SK-N-SH (cell line): ENCODE data around the gene EXOC2. TPM values are rescaled to one million over a fixed set of nuclear protein-coding genes. Genes with fewer than 3 reads are reported as not detected.

ENCODE experiments used
- CTCF ChIA-PET: fragments of 300-600, 350-600 bp; formaldehyde crosslinking; extraction: SDS; loops from one replicate; lab custom pipeline; 2021; lab: Yijun Ruan, JAX
- POLR2A ChIA-PET: fragments of 350-600 bp; sonication (Branson Sonifier 250); formaldehyde crosslinking; extraction: SDS; loops from one replicate; lab custom pipeline; 2020; ENCODE audit warnings: antibody characterized with exemption, inconsistent platforms; lab: Yijun Ruan, JAX
- DNase-seq: peaks from one replicate; pipeline ENCODE4 v3.0.0; 2012
- H2AFZ ChIP-seq: fragments of 200-600 bp; sonication (generic); 2 replicates; pipeline ENCODE4 v1.8.1; 2016; ENCODE audit warnings: antibody characterized with exemption, mild to moderate bottlenecking, low read depth
- H3F3A ChIP-seq: fragments of 200-600 bp; sonication (generic); replicated peaks from 2 replicates; pipeline ENCODE3; 2016; ENCODE audit warnings: antibody characterized with exemption, mild to moderate bottlenecking; ENCODE audit not compliant: insufficient read depth
- H3K27ac ChIP-seq, 2 experiments: fragments of 200-500 bp in 1 of 2; fragments of 200-600 bp in 1 of 2; sonication (Bioruptor generic) in 1 of 2; sonication (generic), shearing (Covaris generic) in 1 of 2; 2 replicates each; pipeline versions ENCODE4 v1.5.1 to v1.6.1; 2014 to 2016; ENCODE audit warnings: low read depth in 2 of 2, inconsistent platforms in 1 of 2, low read length in 1 of 2, mild to moderate bottlenecking in 1 of 2, mixed read lengths in 1 of 2
- H3K27me3 ChIP-seq: fragments of 200-600 bp; sonication (generic), shearing (Covaris generic); 2 replicates; pipeline ENCODE4 v1.6.1; 2016; ENCODE audit warnings: mixed run types; ENCODE audit not compliant: insufficient read depth
- H3K36me3 ChIP-seq, 2 experiments: fragments of 200-500 bp in 1 of 2; fragments of 200-600 bp in 1 of 2; sonication (Bioruptor generic) in 1 of 2; sonication (generic) in 1 of 2; replicated peaks in 1 of 2; 2 replicates each; pipeline versions ENCODE3 to v1.5.1; 2014 to 2016; ENCODE audit warnings: low read length in 1 of 2, mild to moderate bottlenecking in 1 of 2; ENCODE audit not compliant: insufficient read depth in 2 of 2, control insufficient read depth in 1 of 2
- H3K4me1 ChIP-seq, 2 experiments: fragments of 200-500 bp in 1 of 2; fragments of 200-600 bp in 1 of 2; sonication (Bioruptor generic) in 1 of 2; sonication (generic), shearing (Covaris generic) in 1 of 2; 2 replicates each; pipeline versions ENCODE4 v1.5.1 to v1.6.1; 2014 to 2016; ENCODE audit warnings: low read depth in 1 of 2, low read length in 1 of 2, mixed run types in 1 of 2; ENCODE audit not compliant: insufficient read depth in 2 of 2, control insufficient read depth in 1 of 2
- H3K4me2 ChIP-seq: fragments of 200-600 bp; sonication (generic), shearing (Covaris generic); 2 replicates; pipeline ENCODE4 v1.6.1; 2017; ENCODE audit warnings: mixed run types
- H3K4me3 ChIP-seq, 2 experiments: fragments of 200-500 bp in 1 of 2; fragments of 200-600 bp in 1 of 2; sonication (Bioruptor generic) in 1 of 2; sonication (generic), shearing (Covaris generic) in 1 of 2; 2 replicates each; pipeline versions ENCODE4 v1.5.1 to v1.8.1; 2014 to 2016; ENCODE audit warnings: low read depth in 2 of 2, inconsistent platforms in 1 of 2, low read length in 1 of 2, mild to moderate bottlenecking in 1 of 2, mixed read lengths in 1 of 2, moderate library complexity in 1 of 2
- H3K79me2 ChIP-seq: fragments of 200-600 bp; sonication (generic); 2 replicates; pipeline ENCODE4 v1.8.1; 2017; ENCODE audit warnings: mild to moderate bottlenecking; ENCODE audit not compliant: insufficient read depth
- H3K9ac ChIP-seq: fragments of 200-600 bp; sonication (generic); 2 replicates; pipeline ENCODE4 v1.6.1; 2017; ENCODE audit warnings: mixed run types
- H3K9me2 ChIP-seq: fragments of 200-600 bp; sonication (generic); 2 replicates; pipeline ENCODE4 v1.6.1; 2017; ENCODE audit warnings: mixed run types
- H3K9me3 ChIP-seq: fragments of 200-600 bp; sonication (generic); 2 replicates; pipeline ENCODE4 v1.6.1; 2017; ENCODE audit warnings: mixed run types, mild to moderate bottlenecking, moderate library complexity
- H4K20me1 ChIP-seq: fragments of 200-600 bp; sonication (generic); 2 replicates; pipeline ENCODE4 v1.6.1; 2017; ENCODE audit warnings: mild to moderate bottlenecking, mixed run types; ENCODE audit not compliant: insufficient read depth
- CTCF ChIP-seq: fragments of 200-600 bp; sonication (generic); IDR thresholded peaks from 2 replicates; pipeline ENCODE4 v1.6.1; 2017; ENCODE audit warnings: antibody characterized with exemption, mild to moderate bottlenecking, moderate library complexity
- EZH2phosphoT487 ChIP-seq: fragments of 200-600 bp; sonication (generic); IDR thresholded peaks from 2 replicates; pipeline ENCODE4 v1.6.1; 2017; ENCODE audit warnings: low read depth, mixed run types, mild to moderate bottlenecking, antibody characterized with exemption, moderate library complexity, borderline replicate concordance
- GABPA ChIP-seq: IDR thresholded peaks from 2 replicates; pipeline ENCODE4 v1.4.0; 2012; ENCODE audit warnings: low read depth, mild to moderate bottlenecking
- JUND ChIP-seq: IDR thresholded peaks from 2 replicates; pipeline ENCODE4 v1.4.0; 2012
- MEF2A ChIP-seq: IDR thresholded peaks from 2 replicates; pipeline ENCODE4 v1.4.0; 2012; ENCODE audit warnings: low read depth, borderline replicate concordance
- RAD21 ChIP-seq: IDR thresholded peaks from 2 replicates; pipeline ENCODE4 v1.6.1; 2012; ENCODE audit warnings: mild to moderate bottlenecking, low read length
- RCOR1 ChIP-seq: fragments of 150-350 bp; IDR thresholded peaks from 2 replicates; pipeline ENCODE4 v1.6.1; 2017; ENCODE audit warnings: antibody characterized with exemption, low read length
- REST ChIP-seq: IDR thresholded peaks from 2 replicates; pipeline ENCODE4 v1.6.1; 2012; ENCODE audit warnings: mild to moderate bottlenecking, low read depth, low read length, moderate library complexity
- SMC3 ChIP-seq: IDR thresholded peaks from 2 replicates; pipeline ENCODE4 v1.6.1; 2012; ENCODE audit warnings: low read depth, low read length, improper control_type of control experiment
- TEAD4 ChIP-seq: IDR thresholded peaks from 2 replicates; pipeline ENCODE4 v1.4.0; 2012; ENCODE audit warnings: mild to moderate bottlenecking, borderline replicate concordance; ENCODE audit not compliant: insufficient read depth
- USF1 ChIP-seq: IDR thresholded peaks from 2 replicates; pipeline ENCODE4 v1.4.0; 2012; ENCODE audit warnings: low read depth, borderline replicate concordance
- USF2 ChIP-seq: fragments of 150-350 bp; IDR thresholded peaks from 2 replicates; pipeline ENCODE4 v1.6.1; 2017; ENCODE audit warnings: antibody characterized with exemption, low read length, low read depth, borderline replicate concordance
- YY1 ChIP-seq: IDR thresholded peaks from 2 replicates; pipeline ENCODE4 v1.4.0; 2012; ENCODE audit warnings: low read depth, mild to moderate bottlenecking
- ZBTB33 ChIP-seq: IDR thresholded peaks from 2 replicates; pipeline ENCODE4 v1.4.0; 2012; ENCODE audit warnings: low read depth, borderline replicate concordance
- WGBS: methylation state at CpG from one replicate; pipeline ENCODE4 v1.1.6; 2017; ENCODE audit warnings: low lambda C conversion rate; 5-methylcytosine and 5-hydroxymethylcytosine counted together
- polyA plus RNA-seq, 3 experiments: library from polyadenylated mRNA; depleted of rRNA; stranded (reverse); fragments of >200 nt; gene quantifications; 2 replicates each; pipeline ENCODE4 v1.2.3, GENCODE V29; 2012

Gene EXOC2
- polyA plus RNA-seq, 1 of the 3 experiments (the other 2 are of a cell fraction): 10.6 TPM

- Histone ChIP-seq H3K27me3 (peaks cover 48% of the 10 kb centered on the region; the same call in 1 of the 2 replicates), H3K4me1 (no peaks in the 10 kb centered on the region; a peak in 1 of 4 replicates), H3K9me3 (no peaks in the 10 kb centered on the region), H4K20me1 (no peaks in the 10 kb centered on the region), H3F3A (no peaks in the 10 kb centered on the region), H3K9me2 (no peaks in the 10 kb centered on the region; the same call in 1 of the 2 replicates), H3K27ac (no peak overlapping the region), H3K36me3 (no peaks in the 10 kb centered on the region), H3K79me2 (no peaks in the 10 kb centered on the region), H2AFZ (no peak overlapping the region), H3K4me2 (no peak overlapping the region), H3K4me3 (no peak overlapping the region), H3K9ac (no peak overlapping the region)
- POLR2A ChIA-PET: no interaction called here
- no CpG with 5 or more reads among the region's 13 CpGs for WGBS
- peak; percentile 42 for DNase-seq
- CTCF ChIA-PET: interaction anchor here (1.0 kb wide), 1 partner anchor 39 kb away, joined by 3 read pairs; no protein-coding TSS in a partner anchor
- TF ChIP-seq RCOR1 (no peak), MEF2A (no peak), GABPA (no peak), USF1 (no peak), YY1 (no peak), TEAD4 (no peak), SMC3 (no peak), ZBTB33 (no peak), RAD21 (no peak), JUND (no peak)
These were observed 239.8 kb downstream of the EXOC2 start for GRCh38 chr6:453152-453551.

- H3K27ac ChIP-seq: no peak overlapping the region
- H3K4me2 ChIP-seq: no peak overlapping the region
- H3K36me3 ChIP-seq: no peaks in the 10 kb centered on the region
- peaks cover 55% of the 10 kb centered on the region; the same call in 1 of the 2 replicates for H3K27me3 ChIP-seq
- H3K9me2 ChIP-seq: no peaks in the 10 kb centered on the region; the same call in 1 of the 2 replicates
- H3K4me3 ChIP-seq: no peak overlapping the region
- no peaks in the 10 kb centered on the region for H3F3A ChIP-seq
- CTCF ChIA-PET: interaction anchor here (1.0 to 1.5 kb wide), 2 partner anchors 38 to 235 kb away, joined by 3 to 4 read pairs; no protein-coding TSS in a partner anchor
- H2AFZ ChIP-seq: no peak overlapping the region
- no peak overlapping the region for H3K9ac ChIP-seq
- H3K79me2 ChIP-seq: no peaks in the 10 kb centered on the region
- WGBS: 3% methylated on average over 5 of the region's 9 CpGs
- H3K4me1 ChIP-seq: no peaks in the 10 kb centered on the region; a peak in 1 of 4 replicates
- no peak for DNase-seq
- no peaks in the 10 kb centered on the region for H4K20me1 ChIP-seq
- POLR2A ChIA-PET: no interaction called here
- no peaks in the 10 kb centered on the region for H3K9me3 ChIP-seq
- TF ChIP-seq RAD21 (no peak), JUND (no peak), CTCF (no peak), REST (no peak), USF2 (no peak), EZH2phosphoT487 (no peak)
These were observed 240.5 kb downstream of the EXOC2 start for GRCh38 chr6:452301-453067.
